ENCODE data around the gene SLC6A19.

DNA sequence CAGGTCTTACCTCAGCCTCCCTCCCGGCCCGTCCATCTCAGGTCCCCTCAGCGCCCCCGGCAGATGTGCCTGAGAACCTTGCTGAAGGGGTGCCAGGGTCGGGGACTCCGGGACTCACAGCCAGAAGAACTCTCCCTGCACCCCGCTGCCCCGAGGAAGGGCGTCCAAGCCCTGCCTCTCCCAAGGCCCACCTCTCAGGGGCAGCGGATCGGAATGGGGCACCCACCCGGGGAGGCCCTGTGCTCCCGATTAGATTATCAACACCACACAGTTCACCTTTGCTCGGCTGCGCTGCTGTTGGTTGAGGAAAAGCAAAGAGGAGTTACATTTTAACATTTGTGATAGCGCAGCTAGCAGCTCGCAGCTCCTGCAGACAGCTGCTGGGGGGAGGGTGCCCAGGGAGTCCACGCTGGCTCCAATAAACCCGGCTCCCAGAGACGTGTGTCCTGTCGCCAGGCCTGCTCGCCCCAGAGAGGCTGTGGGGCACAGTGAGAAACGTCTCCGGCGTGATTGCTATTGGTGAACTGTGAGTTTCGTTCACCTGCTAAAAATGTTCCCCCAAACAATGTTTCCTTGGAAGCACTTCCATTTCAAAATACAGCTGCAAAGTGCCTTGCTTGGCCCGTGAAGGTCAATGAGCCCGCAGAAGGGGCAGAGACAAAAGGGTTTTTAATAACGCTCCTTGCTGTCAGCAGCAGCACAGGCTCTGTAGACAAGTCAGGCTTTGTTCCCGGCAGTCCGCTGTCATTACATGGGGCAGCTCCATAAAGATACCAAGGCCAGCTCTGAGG is 18.6 kb upstream of the SLC6A19 start:
- TF ChIP-seq, protein P1, sequence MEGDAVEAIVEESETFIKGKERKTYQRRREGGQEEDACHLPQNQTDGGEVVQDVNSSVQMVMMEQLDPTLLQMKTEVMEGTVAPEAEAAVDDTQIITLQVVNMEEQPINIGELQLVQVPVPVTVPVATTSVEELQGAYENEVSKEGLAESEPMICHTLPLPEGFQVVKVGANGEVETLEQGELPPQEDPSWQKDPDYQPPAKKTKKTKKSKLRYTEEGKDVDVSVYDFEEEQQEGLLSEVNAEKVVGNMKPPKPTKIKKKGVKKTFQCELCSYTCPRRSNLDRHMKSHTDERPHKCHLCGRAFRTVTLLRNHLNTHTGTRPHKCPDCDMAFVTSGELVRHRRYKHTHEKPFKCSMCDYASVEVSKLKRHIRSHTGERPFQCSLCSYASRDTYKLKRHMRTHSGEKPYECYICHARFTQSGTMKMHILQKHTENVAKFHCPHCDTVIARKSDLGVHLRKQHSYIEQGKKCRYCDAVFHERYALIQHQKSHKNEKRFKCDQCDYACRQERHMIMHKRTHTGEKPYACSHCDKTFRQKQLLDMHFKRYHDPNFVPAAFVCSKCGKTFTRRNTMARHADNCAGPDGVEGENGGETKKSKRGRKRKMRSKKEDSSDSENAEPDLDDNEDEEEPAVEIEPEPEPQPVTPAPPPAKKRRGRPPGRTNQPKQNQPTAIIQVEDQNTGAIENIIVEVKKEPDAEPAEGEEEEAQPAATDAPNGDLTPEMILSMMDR (IDR thresholded peaks at IDR 0.05): no peak
- no peak for TF ChIP-seq POLR2A (IDR thresholded peaks at IDR 0.05)
- TF ChIP-seq EP300 (IDR thresholded peaks at IDR 0.05): no peak

All from tibial nerve (tissue), 4 donors.